Endodermal cell (in vitro differentiated cells): ENCODE measurements around the gene CHSY1. TPM values are rescaled to one million over a fixed set of nuclear protein-coding genes. Genes with fewer than 3 reads are reported as not detected.

ENCODE experiments used
- DNase-seq: peaks from one replicate; pipeline ENCODE4 v3.0.0-alpha.2; 2017
- H3K27ac ChIP-seq: 2 replicates; pipeline ENCODE4 v1.5.1; 2013; ENCODE audit warnings: mild to moderate bottlenecking, low read depth, low read length, moderate library complexity
- H3K27me3 ChIP-seq: 2 replicates; pipeline ENCODE4 v1.6.1; 2013; ENCODE audit warnings: mild to moderate bottlenecking, low read length, moderate library complexity; ENCODE audit not compliant: insufficient read depth, control insufficient read depth, poor library complexity, severe bottlenecking
- H3K36me3 ChIP-seq: 2 replicates; pipeline ENCODE4 v1.7.0; 2013; ENCODE audit warnings: mild to moderate bottlenecking, low read length, moderate library complexity; ENCODE audit not compliant: control insufficient read depth, insufficient read depth
- H3K4me1 ChIP-seq: one replicate; pipeline ENCODE4 v1.7.0; 2013; ENCODE audit warnings: low read length; ENCODE audit not compliant: control insufficient read depth, insufficient read depth
- H3K4me3 ChIP-seq: 2 replicates; pipeline ENCODE4 v1.5.1; 2013; ENCODE audit warnings: mild to moderate bottlenecking, low read length, moderate library complexity
- H3K9ac ChIP-seq: 2 replicates; pipeline ENCODE4 v1.6.1; 2013; ENCODE audit warnings: mild to moderate bottlenecking, low read length, moderate library complexity; ENCODE audit not compliant: poor library complexity, severe bottlenecking; ENCODE audit errors: extremely low read depth
- H3K9me3 ChIP-seq: 2 replicates; pipeline ENCODE4 v1.6.1; 2013; ENCODE audit warnings: mild to moderate bottlenecking, low read length, moderate library complexity; ENCODE audit not compliant: control insufficient read depth
- H3K27ac Mint-ChIP-seq: 2 replicates; pipeline ENCODE4 v1.8.0; 2020; ENCODE audit warnings: mixed read lengths
- H3K27me3 Mint-ChIP-seq: 2 replicates; pipeline ENCODE4 v1.8.0; 2021; ENCODE audit warnings: mild to moderate bottlenecking, mixed read lengths; ENCODE audit not compliant: insufficient read depth
- H3K36me3 Mint-ChIP-seq: 2 replicates; pipeline ENCODE4 v1.8.0; 2020; ENCODE audit warnings: low read depth, mixed read lengths
- H3K4me1 Mint-ChIP-seq: 2 replicates; pipeline ENCODE4 v1.8.0; 2020; ENCODE audit warnings: mixed read lengths
- H3K4me3 Mint-ChIP-seq: 2 replicates; pipeline ENCODE4 v1.8.0; 2020; ENCODE audit warnings: mild to moderate bottlenecking, moderate library complexity, mixed read lengths
- H3K9me3 Mint-ChIP-seq: 2 replicates; pipeline ENCODE4 v1.8.0; 2020; ENCODE audit warnings: mild to moderate bottlenecking, mixed read lengths
- WGBS, 2 experiments: methylation state at CpG; one replicate each; pipeline versions ENCODE4 v1.1.5 to v1.1.7; 2013; ENCODE audit warnings: missing lambda C conversion rate in 2 of 2, mixed read lengths in 1 of 2; ENCODE audit not compliant: insufficient coverage in 1 of 2, insufficient read length in 1 of 2; 5-methylcytosine and 5-hydroxymethylcytosine counted together
- total RNA-seq, 2 donors: library from RNA; stranded (reverse); fragmentation: NEBNext Ultra II Directional in 1 of 2; extraction: Animal tissue kit (Norgen Biotek cat#: 25700) in 1 of 2; gene quantifications; 2 replicates in 1 of 2; 3 replicates in 1 of 2; pipeline ENCODE4 v1.2.1, GENCODE V29; 2021
- TF ChIP-seq, protein P1 (sequence below): fragments of 200-600 bp; sonication (generic); conservative IDR thresholded peaks from 2 replicates; pipeline ENCODE4 v1.5.0; 2021; ENCODE audit warnings: antibody characterized with exemption, mild to moderate bottlenecking

Gene CHSY1
- total RNA-seq, 2 donors from 2014 or later: 33.3 to 39.9 TPM

DNA sequence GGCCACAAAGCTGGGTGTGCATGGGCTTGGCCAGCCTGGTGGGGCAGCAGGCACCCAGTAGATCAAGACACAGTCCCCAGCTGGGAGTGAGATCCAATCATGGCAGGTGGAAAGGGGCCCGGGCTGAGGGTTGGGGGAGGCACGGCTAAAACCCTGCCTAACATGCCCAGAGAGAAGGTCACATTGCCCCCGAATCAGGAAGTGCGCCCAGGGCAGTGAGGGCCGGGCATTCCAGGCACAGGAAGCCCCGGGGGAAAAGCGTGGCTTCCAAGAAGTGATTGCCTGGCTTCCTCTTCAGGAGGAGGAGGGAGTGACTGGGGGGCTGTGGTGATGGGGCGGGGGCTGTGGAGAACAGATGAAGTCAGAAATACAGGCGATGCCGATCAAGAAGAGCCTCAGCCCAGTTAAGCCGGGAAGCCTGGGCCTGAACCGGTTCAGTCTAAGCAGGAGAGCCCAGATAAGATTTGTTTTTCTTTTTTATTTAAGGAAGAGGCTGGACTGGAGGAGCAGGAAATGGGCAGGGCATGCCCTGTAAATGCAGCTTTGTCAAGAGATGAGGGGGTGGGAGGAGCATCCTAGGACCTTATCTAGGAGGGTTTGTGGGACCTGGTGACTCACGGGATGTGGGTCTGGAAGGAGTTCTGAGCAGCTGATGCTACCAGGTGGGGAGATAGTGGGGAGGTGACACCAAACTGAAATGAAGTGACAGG, 83.9 kb downstream of the CHSY1 start:
- H3K27me3 Mint-ChIP-seq: no peaks in the 10 kb centered on the region
- H3K9me3 Mint-ChIP-seq: peaks cover 37% of the 10 kb centered on the region

DNA sequence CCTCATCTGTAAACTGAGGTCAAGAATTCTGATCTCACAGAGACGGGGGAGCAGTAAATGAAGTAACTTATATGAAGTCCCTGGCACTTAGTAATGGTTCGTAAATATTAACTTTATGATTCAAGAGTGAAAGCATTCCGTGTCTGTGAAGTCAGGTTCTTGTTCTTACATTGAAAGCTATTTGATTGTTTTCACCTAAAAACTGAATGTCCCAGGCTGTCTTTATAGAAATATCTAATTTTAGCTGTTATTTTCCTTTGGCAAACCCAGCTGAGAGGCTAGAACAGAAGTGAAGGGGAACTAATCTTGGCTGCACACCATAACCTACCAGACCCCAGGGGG, 84.5 kb downstream of the CHSY1 start:
- no peak overlapping the region for H3K4me3 ChIP-seq
- DNase-seq: no peak
- H3K9me3 ChIP-seq: peaks cover 31% of the 10 kb centered on the region
- Mint-ChIP-seq H3K36me3 (peaks cover 5% of the 10 kb centered on the region), H3K27me3 (no peaks in the 10 kb centered on the region), H3K27ac (no peak overlapping the region), H3K4me1 (peaks cover 1% of the 10 kb centered on the region), H3K4me3 (no peak overlapping the region), H3K9me3 (peaks cover 37% of the 10 kb centered on the region)
- H3K36me3 ChIP-seq: no peaks in the 10 kb centered on the region
- H3K9ac ChIP-seq: no peak overlapping the region
- 90 to 97% methylated on average over 3 of the region's 3 CpGs for WGBS, 2 experiments
- no peaks in the 10 kb centered on the region for H3K4me1 ChIP-seq
- TF ChIP-seq, protein P1, sequence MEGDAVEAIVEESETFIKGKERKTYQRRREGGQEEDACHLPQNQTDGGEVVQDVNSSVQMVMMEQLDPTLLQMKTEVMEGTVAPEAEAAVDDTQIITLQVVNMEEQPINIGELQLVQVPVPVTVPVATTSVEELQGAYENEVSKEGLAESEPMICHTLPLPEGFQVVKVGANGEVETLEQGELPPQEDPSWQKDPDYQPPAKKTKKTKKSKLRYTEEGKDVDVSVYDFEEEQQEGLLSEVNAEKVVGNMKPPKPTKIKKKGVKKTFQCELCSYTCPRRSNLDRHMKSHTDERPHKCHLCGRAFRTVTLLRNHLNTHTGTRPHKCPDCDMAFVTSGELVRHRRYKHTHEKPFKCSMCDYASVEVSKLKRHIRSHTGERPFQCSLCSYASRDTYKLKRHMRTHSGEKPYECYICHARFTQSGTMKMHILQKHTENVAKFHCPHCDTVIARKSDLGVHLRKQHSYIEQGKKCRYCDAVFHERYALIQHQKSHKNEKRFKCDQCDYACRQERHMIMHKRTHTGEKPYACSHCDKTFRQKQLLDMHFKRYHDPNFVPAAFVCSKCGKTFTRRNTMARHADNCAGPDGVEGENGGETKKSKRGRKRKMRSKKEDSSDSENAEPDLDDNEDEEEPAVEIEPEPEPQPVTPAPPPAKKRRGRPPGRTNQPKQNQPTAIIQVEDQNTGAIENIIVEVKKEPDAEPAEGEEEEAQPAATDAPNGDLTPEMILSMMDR: no peak
- H3K27me3 ChIP-seq: no peaks in the 10 kb centered on the region
- H3K27ac ChIP-seq: no peak overlapping the region

More for the DNA sequence above, 83.9 kb downstream of the CHSY1 start:
- Histone ChIP-seq H3K9ac (no peak overlapping the region), H3K36me3 (no peaks in the 10 kb centered on the region), H3K4me3 (no peak overlapping the region), H3K4me1 (no peaks in the 10 kb centered on the region), H3K27ac (no peak overlapping the region), H3K27me3 (no peaks in the 10 kb centered on the region), H3K9me3 (peaks cover 31% of the 10 kb centered on the region)
- Mint-ChIP-seq H3K4me3 (no peak overlapping the region), H3K36me3 (peaks cover 5% of the 10 kb centered on the region), H3K27ac (no peak overlapping the region), H3K4me1 (peaks cover 5% of the 10 kb centered on the region)
- TF ChIP-seq, protein P1: no peak
- WGBS, 2 experiments: 90 to 95% methylated on average over 7 to 13 of the region's 13 CpGs
- DNase-seq: no peak

DNA sequence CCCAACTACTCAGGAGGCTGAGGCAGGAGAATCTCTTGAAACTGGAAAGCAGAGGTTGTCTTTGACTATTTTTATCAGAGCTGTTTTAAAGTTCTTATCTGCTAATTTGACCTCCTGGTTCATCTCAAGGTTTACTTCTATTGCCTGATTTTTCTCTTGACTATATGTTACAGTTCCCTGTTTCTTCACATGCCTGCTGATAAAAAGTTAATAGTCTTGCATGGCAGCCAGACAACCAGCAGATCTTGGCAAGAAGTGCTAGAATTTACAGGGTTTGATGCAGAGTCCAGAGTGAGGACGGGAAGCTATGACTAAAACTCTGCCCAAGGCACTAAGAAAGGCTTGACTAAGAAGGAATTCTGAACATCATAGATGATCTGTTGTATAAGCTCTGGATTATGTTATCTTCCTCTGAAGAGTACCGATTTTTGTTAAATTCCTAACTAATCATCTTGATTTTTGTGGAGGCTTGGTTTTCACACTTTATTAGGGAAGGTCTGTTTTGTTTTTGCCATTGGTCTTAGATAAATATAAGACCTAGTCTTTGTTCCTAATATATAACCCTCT, 85.9 kb downstream of the CHSY1 start:
- Histone ChIP-seq H3K27me3 (no peaks in the 10 kb centered on the region), H3K4me1 (no peaks in the 10 kb centered on the region), H3K4me3 (no peak overlapping the region), H3K36me3 (no peaks in the 10 kb centered on the region), H3K27ac (no peak overlapping the region), H3K9me3 (peaks cover 31% of the 10 kb centered on the region), H3K9ac (no peak overlapping the region)
- 87 to 92% methylated on average over 1 to 2 of the region's 2 CpGs for WGBS, 2 experiments
- H3K36me3 Mint-ChIP-seq: peaks cover 5% of the 10 kb centered on the region
- peaks cover 37% of the 10 kb centered on the region for H3K9me3 Mint-ChIP-seq
- H3K27ac Mint-ChIP-seq: no peak overlapping the region
- DNase-seq: no peak
- no peak overlapping the region for H3K4me3 Mint-ChIP-seq
- H3K27me3 Mint-ChIP-seq: no peaks in the 10 kb centered on the region
- no peaks in the 10 kb centered on the region for H3K4me1 Mint-ChIP-seq
- TF ChIP-seq, protein P1: no peak
